HG03175 (cell line): ENCODE measurements around the gene FLNB.

Experiments
- ATAC-seq: cut with Tn5 transposase; IDR thresholded peaks from one replicate; pipeline ENCODE4 v1.9.1; 2021; ENCODE audit warnings: mild to moderate bottlenecking, moderate library complexity; ENCODE audit not compliant: unreplicated experiment

FLNB gene

DNA sequence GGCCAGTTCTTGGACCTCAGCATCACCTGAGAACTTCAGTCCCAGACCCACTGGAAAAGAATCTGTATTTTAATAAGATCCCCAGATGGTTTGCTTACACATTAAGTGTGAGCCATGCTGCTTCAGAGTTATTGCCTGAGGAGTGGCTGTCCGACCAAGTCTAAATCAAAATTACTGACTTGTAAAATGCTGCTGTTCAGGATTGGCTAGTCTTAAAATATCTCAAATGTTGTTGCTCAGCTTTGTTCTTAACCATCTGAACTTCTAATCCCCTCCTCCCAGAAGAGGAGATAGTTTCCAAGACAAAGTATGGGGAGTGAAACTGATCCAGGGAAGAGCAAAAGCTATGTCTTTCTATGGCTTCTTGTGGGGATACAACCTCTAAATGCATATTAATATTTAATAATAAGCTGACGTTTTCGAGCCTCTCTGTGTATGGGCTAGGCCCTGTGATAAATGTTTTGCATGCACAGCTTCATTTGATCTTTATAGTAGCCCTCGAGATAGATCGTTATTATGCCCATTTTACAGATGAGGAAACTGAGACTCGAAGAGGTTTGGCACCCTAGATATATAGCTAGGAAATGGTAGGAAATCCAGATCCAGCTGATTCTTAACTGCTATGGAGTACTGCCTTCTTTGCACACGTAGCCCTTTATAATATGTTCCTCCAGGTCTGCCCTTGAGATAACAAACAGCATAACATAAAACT is 150.4 kb downstream of the FLNB start:
- no peak for ATAC-seq

DNA sequence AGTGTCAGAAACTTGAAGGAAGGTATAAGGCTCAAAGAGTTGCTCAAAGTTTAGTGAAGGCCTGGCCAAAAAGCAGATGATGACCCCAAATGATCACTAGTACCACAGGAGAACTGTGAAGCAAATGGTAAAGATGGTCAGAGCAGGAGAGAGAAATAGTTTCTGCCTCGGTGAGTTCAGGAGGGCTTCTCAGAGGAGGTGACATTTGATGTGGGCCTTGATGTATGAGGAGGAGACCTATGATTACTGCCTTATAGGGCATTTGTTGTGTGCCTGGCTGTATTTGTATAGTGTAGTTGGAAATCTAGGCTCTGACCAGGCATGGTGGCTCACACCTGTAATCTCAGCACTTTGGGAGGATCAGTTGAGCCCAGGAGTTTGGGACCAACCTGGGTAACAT is 152.2 kb downstream of the FLNB start:
- ATAC-seq = no peak

DNA sequence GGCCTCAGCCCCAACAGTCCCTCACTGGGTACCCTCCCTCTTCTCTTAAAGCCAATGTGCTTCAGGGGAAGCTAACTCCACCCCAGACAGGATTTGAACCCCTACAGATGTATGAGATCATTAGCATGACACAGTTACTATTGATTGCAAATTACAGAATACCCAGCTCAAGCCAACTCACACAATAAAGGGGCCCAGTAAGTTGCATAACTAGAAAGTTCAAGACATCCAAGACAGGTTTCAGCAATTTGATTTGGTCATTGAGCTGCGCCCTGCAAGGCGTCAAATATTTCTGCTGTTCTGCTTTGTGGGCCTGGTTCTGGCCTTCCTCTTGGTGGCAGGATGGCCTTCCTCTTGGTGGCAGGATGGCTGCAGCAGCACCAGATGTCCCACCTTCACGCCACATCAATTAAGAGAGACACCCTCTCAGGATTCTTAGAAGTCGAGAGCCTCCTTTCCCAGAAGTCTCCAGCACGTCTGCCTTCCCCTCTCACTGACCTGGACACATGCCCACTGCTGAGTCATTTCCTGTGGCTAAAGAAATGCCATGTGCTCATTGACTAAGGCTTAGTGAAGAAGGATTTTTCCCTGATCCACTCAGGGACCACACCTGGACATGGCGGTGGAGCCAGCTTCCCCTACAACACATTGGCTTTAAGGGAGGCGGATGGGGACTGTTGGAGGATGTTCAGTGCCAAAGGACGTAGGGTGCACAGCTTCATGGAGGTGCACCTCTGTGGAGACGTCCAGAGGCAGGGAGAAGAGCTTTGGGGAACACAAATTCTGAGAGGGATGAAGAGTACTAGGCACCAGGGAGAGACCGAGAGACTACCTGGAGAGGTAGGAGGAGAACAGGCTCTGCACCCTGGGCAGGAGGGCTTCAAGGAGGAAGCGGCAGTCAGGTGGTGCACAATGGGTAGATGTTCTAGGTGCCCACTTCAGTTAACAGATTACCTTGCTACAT is 153.5 kb downstream of the FLNB start:
- ATAC-seq = no peak

GRCh38 chr3:58163234-58163633 is 155.0 kb downstream of the FLNB start:
- ATAC-seq = no peak

DNA sequence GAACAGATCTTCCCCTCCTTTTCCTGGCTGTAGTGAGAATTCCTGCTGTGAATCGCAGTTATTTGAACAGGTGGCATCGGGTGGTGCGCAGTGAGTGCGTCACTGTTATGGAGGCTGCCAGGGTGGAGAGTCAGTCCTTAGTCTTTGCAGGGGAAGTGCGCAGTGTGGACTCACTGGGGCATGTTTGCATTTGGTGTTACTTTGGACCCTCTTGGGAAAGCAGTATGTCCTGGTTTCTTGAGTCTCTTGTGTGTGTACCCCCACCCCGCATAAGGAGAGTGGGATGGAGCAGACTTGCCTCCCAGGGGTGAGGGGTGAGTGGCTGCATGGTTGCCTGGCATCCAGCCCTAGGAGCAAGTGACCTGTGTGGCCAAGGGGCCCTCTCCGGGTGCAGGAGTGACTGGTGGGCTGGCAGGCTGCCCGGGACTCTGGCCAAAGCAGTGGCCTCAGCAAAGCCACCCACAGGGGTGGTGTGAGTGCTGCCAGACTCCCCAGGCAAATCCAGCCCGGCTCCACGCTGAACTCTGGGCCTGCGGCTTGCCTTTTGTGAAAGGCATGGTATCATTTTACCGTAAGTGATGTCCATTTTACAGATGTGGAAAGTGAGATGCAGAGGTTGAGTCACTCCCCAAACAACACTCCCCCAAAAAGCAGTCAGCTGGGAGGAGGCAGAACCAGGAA is 156.1 kb downstream of the FLNB start:
- no peak for ATAC-seq

GRCh38 chr3:58164906-58165821 is 156.9 kb downstream of the FLNB start:
- no peak for ATAC-seq

GRCh38 chr3:58167431-58168351 is 159.5 kb downstream of the FLNB start:
- ATAC-seq = peak; percentile 76

- no peak for ATAC-seq
These were observed 160.3 kb downstream of the FLNB start for GRCh38 chr3:58168498-58168897.

DNA sequence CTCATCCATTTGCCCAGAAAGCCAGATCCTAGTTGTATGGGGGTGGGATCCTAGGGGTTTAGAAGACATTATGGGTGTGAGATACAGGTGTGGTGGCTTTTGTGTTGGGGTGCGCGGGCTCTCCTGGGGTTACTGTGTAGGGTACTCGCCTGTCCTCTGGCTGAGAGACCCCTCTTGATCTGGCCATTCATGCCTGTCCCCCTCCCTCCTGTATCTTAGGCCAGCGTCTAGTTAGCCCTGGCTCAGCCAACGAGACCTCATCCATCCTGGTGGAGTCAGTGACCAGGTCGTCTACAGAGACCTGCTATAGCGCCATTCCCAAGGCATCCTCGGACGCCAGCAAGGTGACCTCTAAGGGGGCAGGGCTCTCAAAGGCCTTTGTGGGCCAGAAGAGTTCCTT is 161.1 kb downstream of the FLNB start:
- ATAC-seq = no peak

GRCh38 chr3:58170376-58170775 is 162.2 kb downstream of the FLNB start:
- ATAC-seq = no peak

DNA sequence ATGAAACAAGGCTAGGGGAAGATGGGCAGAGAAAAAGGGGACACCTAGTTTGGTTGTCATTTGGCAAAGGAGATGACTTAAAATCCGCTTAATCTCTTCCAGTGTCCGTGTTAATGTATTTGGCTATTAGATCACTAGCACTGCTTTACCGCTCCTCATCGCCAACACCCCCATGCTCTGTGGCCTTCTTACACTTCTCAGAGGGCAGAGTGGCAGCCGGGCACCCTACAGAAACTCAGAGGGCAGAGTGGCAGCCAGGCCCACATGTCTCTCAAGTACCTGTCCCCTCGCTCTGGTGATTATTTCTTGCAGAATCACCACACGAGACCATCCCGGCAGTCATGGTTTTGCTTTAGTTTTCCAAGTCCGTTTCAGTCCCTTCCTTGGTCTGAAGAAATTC is 162.9 kb downstream of the FLNB start:
- ATAC-seq = no peak

DNA sequence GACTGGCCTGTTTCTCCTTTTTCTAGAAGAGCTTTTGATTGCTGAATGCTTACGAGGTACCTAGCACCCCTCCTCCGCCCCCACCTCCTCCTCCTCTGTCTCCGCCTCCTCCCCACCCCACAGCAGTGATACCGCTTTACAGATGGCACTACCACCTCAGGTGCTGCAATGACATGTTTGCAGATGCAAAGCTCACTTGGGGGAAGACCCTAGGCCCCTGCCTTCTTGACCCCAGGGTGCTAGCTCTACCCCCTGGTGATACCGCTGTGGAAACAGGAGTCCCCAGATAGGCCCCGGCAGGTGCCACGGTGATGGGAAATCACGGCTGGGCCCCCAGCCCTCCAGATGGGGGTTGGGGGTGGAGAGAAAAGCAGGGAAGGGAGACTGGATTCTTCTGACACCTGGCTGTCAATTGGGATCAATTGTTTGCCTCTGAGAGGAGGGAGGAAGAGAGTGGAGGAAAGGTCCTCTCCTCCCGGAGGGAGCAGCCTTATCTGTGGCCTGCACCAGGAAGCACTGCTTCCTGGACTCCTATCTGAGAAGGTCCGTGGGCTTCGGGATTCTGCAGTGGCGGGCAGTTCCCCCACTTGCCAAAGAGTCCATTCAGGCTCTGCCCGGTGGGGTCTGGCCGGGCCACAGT is 164.9 kb downstream of the FLNB start:
- no peak for ATAC-seq

DNA sequence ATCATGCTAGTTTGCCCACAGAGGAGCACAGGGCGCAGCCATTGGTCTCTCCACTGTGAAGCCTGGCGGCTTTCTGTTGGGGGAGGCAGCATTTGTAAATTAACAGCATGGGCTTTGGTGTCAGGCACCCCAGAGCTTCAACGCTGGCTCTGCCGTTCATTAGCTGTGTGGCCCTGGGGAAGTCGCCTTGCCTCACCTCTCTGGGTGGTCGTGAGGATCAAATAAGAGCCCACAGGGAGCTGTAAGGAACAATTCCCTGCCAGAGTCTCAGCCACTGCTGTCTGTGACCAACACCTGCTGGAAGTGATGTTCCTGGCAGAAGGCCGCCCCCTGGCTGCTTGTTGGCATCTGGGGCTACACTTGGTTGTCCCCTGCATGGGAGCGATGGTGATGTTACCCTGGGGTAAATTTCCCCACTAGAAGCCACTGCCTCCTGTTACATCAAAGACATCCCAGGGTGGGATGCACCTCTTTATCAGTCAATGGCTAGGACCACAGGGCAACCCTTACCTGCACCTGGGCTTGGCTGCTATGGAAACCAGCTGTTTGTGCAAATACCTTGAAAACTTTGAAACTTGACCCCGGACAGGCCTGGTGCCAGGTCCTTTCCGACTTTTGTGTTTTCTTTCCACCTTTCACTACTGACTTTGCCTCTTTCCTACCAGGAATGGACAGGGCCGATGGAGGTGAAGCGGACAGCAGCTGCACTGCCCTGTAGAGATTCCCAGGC is 165.6 kb downstream of the FLNB start:
- ATAC-seq = no peak

DNA sequence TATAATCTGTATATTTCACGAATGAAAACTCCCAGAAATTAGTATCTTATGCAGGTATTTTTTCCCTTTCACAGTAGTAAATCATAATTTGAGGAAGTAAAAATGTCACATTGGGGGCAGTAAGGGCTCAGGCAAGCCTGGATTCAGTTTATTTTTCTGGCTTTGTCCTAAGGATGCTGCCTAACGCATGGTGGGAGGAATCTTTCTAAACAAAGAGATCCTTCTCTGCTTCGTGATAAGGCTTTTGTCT is 166.9 kb downstream of the FLNB start:
- no peak for ATAC-seq

DNA sequence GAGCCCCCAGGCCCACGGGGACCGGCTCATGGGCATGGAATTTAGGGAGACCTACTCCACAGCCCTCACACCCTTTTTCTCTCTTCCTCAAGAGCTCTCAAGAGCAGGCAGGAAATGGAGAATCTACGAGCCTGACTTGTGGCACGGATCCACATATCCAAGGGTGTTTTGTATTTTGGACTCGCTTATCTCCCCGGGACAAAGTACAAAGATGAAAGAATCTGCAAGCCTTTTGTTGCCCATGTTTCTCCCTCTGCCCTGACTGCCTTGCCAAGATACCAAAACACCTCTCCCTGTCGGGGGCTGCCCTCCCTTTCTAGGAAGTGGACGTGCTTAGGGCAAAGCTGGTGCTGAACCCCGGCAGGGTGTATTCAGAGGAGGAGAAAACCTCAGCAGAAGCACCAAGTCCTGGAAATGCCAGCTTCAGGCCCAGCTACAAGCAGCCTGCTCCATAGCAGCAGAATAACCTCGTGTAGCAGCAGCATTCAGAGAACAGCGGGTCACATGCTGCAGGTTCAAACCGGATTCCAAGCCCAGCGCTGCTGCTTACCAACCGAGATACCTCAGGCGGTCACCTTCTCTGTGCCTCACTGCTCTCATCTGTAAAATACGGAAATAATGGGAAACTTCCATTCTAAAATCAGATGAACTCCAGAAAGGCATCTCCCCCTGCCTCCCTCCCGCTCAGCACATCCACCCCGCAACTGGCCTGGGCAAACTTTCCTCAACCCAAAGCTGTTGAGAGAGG is 167.4 kb downstream of the FLNB start:
- no peak for ATAC-seq

- ATAC-seq = no peak
These were observed 167.9 kb downstream of the FLNB start for GRCh38 chr3:58176185-58176530.

- ATAC-seq = no peak
These were observed 168.7 kb downstream of the FLNB start for GRCh38 chr3:58176827-58177489.
